NK-92 treated with Interleukin-12 subunit alpha and Interleukin-12 subunit beta, amount 100 ng/mL, for 24 hours (cell line): Measurements from ENCODE around the gene HS3ST5.

ENCODE experiments used
- DNase-seq: peaks from one replicate; lab custom pipeline; 2025; lab: John Stamatoyannopoulos, UW

The HS3ST5 gene, protein sequence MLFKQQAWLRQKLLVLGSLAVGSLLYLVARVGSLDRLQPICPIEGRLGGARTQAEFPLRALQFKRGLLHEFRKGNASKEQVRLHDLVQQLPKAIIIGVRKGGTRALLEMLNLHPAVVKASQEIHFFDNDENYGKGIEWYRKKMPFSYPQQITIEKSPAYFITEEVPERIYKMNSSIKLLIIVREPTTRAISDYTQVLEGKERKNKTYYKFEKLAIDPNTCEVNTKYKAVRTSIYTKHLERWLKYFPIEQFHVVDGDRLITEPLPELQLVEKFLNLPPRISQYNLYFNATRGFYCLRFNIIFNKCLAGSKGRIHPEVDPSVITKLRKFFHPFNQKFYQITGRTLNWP

DNA sequence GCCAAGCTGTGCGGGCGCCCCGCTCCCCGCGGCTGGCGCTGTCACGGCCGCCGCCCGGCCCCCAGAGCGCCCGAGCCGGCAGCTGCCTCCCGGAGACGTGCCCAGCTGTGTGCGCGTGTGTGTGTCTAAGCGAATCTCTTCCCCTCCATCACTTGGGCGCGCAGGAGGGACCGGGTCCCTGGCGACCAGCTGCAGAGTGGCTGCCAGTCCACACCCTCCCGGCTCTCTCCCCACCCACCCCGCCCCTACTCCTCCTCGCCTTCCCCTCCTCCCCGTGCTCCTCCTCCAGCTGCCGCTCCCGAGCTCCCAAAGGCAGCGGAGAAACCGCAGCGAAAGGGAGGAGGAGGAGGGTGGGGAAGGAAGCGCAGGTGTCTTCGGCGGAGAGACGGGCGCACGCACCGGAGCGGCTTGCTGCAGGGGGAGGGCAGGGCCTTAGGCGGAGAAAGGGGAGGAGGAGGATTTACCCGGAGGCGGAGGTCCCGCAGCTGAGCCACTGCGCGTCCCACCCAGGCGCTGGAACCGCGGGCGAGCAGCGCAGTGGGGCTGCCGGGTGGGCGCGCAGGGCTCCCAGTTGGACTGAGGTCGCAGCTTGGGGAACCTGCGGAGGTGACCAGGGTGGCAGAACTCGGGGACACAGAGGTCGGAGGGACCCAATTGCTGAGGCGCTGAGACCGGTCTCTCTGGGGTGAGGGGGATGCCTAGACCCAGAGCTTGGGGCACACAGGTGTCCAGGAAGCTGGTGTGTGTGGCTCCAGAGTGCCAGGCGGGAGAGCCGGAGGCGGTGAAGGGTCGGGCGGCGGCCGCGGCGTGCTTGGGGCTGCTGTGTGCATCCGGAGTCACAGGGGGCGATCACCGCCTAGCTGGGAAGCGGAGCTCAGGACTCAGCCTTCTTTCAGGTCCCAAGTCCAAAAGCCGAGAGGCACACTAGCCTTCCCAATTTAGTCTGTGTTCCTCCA is at the start of gene HS3ST5:
TSS of gene HS3ST5 (minus strand) at position 198 of the 956 bp plus-strand sequence. CDS start 280,178 bp downstream, outside the sequence.
- DNase-seq, result no peak

DNA sequence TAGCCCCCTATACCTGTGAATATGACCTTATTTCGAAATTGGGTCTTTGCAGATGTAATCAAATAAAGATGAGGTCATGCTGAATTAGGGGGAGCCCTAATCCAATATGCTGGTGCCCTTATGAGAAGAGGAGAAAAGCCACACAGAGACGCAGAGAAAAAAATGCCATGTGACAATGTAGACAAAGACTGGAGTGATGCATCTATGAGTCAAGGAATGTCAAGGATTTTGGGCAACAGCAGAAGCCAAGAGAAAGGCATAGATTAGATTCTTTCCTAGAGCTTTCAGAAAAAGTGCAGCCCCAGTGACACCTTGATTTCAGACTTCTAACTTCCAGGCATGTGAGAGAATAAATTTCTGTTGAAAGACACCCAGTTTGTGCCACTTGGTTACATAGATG is 47.4 kb upstream of the HS3ST5 start:
- DNase-seq, result no peak

DNA sequence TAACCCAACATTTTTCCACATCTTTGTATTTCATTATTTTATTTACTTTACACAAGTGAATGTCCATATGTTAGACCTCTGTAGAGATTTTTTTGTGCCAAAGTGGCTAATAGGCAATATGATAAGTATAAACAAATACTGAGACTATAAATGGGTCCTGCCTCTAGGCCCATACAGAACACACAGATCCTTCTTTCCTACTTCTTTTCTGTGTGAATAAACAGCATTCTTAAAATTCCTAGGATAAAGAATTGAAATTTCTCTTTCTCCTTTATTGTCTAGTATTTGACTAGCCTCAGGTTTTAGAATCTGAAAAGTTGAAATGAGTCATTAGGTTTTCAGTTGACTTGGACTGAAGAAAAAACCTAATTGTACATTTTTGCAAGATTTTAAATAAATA is 46.3 kb upstream of the HS3ST5 start:
- no peak for DNase-seq

DNA sequence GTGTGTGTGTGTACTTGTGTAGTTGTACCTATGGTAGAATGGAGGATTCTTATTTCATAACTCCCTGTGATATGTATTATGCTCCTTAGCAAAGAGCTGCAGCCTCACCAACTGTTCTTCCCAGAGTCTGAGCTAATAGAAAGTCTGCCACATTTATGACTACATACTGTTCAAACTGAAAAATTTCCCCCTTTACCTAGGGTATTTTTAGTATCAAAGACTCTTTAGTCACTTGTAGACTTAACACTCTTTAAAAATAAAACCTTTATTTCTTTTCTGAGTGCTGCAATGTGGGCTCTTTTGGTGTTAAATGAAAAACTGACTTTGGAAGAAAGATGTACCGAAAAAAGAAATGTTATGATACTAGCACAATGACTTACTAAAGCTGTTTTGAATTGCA is 39.6 kb upstream of the HS3ST5 start:
- DNase-seq, result no peak

DNA sequence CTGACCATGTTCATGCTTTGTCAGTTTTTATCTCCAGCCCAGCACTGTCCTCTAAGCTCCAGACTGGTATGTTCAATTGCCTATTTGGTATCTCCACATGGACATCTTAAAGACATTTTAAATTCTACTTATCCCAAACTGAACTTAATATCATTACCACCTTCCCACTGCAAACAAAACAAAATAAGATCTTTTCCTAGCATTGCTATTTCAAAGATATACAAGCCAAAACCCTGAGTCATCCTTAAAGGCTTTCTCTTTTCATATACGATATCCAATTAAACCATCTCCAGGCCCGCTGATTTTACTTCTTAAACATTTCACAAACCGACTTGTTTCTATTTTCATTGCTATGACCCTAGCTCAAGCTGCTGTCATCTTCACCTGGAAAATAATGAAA is 35.1 kb upstream of the HS3ST5 start:
- DNase-seq, result no peak

DNA sequence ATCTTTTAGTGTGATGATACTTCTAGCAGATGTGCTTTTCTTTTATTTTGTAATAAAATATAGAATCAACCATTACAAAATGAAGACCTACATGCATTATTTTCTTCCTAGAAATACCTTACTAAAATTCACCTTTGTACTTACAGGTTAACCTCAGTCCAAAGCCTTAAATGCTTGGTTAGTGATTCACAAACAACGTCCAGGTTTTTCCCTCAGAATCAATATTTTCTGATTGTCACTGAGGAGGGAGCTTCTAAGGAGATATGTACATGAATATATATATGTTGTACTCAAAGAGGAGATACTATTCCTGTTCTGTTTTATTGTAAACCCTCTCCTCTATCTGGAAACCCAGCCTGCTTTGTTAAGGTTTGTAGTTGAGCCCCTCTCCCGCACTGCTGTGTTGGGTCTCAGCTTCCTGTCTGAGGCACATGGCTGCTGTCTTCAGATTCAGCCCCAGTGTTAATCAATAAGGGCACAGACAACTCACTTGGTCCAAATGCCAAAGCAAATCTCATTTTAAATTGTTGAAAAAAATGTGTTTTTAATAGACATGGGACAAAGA is 33.9 kb upstream of the HS3ST5 start:
- no peak for DNase-seq

DNA sequence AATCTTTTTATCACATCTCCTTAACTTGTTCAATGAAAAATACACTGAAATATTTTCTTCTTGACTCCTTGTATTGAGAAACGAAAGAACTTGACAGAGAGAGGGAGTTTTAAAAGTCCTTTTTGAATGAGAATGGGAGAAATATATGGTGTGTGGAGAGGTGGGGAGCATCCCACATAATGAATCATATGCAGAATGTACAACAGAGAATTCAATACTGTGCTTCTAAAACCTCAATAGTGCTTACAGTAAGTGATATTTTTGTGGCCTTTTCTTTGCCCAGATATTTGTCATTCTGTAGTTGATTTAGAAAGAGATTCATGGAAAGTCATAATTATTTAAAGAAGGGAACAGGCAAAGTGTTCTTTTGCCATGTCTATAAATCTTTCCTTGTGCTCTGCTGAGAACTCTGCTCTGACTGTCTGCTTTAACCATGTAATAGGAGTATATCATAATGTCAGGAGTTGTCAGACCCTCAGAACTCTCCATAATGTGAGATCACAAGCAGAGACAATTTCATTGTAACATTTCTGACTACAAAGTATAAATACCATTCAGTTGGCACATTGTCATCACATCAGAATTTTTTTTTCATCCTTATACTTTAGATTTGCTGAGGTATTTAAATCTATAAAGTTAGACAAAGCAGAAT is 32.8 kb upstream of the HS3ST5 start:
- DNase-seq, result no peak

DNA sequence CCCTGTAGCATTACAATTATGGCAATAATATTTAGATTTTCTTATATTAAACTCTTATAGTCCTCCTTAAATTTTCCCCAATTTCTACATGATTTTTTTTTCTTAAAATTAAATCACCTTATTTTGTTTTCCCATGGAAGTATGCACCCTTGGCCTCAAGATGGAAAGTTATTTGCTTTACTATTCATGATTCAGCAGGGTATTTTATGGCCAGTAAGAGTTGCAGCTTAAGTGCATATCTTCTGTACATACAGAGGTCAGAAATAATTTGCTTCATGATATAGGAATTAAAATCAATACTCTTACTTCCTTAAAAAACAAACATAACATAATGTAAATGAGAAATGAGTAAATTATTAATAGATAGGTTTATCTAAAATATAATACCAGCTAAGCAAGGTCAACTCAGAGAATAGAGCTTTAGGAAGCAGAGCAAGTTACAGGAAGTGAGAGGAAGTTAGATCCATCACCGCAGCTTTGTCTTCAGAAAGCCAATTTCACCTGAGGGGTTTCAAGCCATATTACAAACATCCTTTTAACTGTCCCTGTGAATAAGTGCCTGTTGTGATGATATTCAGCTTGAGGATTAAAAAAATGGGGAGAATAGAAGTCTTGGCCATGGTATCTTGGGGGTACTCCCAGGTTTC is 24.6 kb upstream of the HS3ST5 start:
- DNase-seq, result no peak

DNA sequence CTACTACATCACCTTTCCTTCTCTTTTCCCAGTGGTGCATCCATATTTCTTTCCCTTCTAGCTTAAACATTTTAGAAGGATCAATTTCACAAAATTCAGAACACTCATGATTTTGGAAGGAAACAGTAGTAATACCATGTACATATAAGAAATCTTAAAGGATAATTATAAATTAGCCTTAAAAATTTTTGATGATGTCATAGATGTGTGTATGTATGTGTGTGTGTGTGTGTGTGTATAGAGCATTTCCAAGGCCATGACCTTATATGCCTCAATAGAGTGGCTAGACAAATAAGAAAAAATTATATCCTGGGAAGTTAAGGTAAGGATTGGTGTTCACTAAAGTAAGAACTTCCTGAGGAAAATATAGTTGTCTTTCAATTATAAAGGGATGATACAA is 24.1 kb upstream of the HS3ST5 start:
- DNase-seq, result no peak

DNA sequence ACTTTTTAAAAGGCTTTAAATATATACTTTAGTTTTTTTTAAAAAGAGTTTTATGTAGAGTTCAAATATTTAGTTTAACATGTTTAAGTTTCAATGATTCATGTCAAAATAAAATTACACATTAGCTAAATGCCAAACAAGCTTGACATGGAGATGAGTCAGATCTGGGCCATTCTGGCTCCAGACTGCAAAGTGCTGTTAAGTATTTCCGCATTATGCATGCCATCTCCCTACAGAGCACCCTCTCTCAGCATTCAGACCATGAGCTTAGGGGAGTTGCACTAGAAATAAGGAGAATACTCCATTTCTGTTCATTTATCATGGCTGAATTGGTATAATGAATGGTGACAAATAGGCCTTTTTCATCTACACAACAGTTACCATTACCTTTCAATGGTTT is 21.5 kb upstream of the HS3ST5 start:
- no peak for DNase-seq

DNA sequence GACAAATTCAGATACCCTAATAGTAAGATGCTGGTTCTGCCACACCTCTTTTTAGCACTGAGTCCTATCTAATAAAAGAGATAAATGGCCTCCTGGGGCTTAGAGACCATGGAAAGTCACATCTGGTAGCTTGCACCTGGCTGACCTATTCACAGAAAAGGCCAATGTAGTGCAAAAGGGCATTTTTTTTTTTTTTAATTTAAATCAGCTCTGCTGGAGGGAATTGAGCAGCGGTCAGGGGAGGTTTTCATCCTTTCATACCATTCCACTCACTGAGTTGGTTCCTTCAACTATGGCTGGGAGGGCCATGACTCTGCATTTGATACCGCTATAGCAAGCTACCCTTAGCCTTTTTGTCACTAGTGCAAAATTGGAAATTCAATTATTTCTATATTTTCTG is 20.1 kb upstream of the HS3ST5 start:
- DNase-seq, result no peak

DNA sequence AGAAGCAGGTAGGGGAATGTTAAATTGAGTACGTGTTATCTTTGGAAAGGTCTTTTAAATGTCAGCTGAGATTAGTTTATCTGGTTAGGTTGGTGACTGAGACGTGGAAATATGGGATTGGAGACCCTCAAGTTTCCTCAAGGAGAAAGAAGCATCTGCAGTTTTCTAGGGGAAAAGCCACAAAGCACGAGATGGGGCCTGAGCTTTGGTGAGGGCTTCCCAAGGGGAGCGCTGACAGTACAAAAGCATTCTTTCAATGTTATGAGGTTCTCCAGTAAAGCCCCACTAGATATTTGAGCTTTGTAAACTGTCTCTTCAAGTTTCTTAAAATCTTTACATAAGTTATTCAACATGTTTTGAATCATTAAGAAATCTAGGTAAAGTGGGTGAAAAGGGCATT is 19.6 kb upstream of the HS3ST5 start:
- no peak for DNase-seq

DNA sequence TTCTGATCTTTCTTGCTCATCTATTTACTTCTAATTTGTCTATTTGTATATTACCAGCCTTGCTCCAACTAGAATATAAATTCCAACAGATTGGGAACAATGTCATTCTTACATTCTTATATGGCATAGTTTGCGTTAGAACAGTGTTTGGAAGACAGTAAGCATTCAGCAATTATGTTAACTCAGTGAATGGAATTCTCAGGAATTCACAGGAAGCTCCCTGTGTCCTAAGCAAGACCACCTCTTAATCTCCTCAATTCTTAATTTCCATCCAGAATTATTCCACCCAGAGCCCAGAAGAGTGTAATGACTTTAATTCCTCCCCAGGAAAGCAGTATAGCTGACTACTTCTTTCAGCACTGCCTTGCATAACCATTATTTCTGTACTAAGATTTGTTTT is 18.2 kb upstream of the HS3ST5 start:
- DNase-seq, result no peak

DNA sequence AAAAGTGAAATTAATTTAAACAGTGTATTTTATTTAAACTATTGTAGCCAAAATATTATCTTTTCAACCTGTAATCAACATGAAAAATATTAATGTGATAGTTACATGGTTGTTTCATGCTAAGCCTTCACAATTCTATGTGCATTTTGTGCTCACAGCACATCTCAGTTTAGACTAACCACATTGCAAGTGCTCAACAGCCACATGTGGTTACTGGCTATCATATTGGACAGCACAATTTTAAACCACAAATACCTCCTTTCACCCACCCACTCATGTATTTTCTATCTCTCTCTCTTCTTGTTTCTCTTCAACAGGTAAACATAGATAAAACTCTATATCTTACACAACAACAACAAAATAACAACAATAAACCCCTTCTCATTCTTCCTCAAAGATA is 12.5 kb upstream of the HS3ST5 start:
- DNase-seq, result no peak

DNA sequence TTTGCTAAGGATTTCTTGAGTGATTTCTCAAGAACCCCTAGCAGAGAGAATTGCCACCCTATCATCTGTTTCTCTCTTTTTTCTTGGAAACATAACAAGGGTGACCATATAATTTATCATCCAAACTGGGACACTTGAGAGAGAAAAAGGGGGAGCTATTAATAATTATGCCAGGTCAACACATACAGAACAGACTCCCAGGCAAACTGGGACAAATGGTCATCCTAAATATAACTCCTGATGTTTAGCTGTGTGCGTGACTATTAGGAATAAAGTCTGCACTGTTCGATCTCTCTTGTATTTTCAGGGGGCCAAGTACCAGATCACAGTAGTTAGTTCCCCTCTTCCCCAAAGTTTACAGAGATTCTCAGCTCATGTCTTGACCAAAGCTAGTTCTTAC is 11.7 kb upstream of the HS3ST5 start:
- DNase-seq, result no peak

DNA sequence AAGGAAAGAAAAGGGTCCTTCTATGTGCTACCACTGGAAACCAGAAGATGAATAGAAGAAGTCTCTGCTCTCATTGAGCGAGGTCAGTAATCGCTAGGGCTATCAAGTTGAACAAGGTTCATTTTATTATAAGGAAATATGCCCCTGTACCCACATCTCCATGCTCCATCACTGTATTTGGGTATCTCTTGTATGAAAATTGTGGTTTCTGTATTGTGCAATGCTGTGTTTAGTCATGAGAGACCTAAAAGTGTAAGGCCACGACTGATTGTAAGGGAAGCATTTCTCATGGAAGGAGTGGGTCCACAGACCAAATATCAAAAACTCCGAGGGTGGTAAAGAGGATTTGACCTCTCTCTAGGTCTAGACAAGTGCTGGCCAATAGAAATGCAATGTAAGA is 3.6 kb upstream of the HS3ST5 start:
- no peak for DNase-seq

DNA sequence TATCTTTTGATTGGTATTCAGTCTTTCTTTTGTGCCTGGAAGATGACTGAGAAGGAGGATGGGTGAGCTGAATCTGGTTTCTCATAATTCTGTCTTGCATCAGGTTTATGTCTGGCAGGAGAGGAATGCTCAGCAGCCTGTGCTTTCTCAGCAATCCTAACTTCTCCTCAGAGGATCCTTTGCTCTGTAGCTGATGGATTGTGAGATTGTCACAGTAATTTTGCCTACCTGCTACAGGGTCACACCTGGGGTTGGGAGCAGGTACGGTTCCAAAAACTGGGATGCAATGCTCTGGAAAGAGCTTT is 2.1 kb upstream of the HS3ST5 start:
- no peak for DNase-seq

DNA sequence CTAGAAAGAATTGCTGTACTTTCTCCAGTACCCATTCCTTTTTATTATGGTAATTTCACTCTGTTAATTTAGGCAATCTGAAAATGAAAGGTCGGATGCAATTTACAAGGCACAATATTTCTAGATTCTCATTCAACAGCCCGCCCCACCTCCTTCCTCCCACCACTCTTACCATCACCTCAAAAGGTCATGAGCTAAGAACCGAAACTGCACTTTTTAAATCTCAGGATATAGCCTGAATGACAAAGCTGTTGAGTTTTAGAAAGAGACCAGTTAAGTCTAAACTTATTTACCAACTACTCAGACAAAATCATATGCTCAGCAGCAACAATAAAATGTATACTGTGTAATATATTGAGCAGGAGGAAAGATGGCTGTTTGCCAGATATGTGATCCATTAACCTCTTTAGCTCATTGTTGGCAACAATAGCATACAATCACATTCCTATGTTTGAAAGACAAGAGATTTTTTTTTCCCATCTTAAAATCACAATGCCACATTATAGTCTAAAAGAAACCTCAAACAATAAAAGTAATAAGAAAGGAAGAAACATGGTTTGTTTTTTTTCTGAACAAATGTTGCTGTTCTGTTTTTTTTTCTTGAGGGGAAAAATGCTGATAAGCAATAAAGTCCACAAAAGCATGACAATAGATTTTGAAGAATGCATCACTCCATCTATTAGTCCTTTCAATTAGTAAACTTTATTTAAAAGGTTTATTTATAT is 1.6 kb upstream of the HS3ST5 start:
- DNase-seq, result no peak

DNA sequence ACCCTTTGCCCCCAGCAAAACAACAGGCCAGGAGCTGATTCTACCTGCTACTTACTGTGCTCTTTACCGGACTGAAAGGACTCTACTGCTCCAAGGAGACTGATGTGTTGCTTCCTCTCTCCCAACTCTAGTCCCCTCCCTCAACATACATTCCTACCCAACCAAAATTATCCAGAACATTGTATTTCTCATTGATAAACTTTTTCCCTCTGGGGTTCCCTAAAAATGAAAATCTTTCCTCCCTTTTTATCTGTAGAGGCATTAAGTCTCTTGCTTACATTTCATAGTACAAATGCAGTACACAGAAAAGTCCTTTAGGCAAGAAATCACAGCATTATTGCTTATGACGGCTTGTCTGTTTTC is 940 bp upstream of the HS3ST5 start:
- DNase-seq, result no peak

DNA sequence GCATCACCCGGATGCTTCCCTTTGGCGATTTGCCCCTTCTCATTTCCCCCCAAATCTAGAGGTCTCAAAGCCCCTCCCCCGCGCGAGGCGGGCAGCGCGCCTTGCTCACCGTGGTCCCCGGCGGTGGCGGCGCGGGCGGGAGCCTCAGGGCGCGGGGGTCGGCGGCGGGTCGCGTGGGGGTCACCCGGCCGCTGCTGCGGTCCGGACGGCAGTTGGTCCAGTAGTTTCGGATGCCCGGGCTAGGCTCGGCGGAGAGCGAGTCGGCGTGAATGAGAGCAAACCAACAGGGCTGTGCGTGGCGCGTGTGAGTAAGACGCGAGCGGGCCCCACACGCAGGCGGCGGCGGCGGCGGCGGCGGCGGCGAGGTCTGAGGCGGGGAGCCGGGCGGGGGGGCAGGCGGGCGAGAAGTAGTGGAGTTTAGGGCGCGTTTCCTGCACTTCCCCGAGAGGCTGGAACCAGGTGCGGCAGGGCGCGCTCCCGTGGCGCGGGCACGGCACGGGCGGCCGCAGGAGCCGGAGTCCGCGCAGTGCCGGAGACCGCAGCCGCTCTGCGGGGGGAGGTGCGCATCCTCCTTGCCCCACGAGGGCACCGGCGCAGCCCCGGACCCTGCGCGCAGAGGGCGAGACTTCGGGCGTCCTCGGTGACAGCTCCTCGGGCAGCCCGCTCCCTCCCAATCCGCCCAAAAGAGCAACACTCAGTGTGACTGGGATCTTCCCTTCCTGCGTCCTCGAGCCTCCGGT is 567 bp downstream of the HS3ST5 start:
- DNase-seq, result no peak

DNA sequence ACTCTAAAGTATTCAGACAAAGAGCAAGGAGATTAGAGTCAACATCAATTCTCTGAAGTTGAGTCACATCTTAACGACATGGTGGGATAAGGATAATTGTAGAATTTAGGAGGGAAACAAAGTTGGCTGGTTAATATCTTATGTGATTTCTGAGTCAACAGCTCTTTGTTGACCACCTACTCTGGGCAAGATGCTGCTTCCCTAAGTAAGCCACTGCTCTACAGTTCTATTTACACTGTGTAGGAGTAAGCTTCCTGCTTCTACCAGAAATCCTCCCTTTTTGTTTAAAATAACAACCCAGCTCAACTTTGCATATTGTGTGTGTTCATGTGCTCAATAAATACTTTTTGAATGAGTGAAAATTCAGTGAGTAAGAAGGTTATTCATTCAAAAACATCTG is 3.1 kb downstream of the HS3ST5 start:
- no peak for DNase-seq
